Tongue (tissue), 2 donors: ENCODE data around the gene HK1. TPM values are rescaled to one million over a fixed set of nuclear protein-coding genes. Genes with fewer than 3 reads are reported as not detected.
"Not testable (repeated sequence)": the region's sequence is repeated elsewhere in the genome, so short reads cannot be mapped to it uniquely, and the experiment has no call there.

Experiments used
- DNase-seq: peaks from one replicate; pipeline ENCODE4 v3.0.0-alpha.2; 2015
- total RNA-seq: library from RNA; depleted of rRNA; stranded (reverse); fragments of >200 nt; gene quantifications from one replicate; pipeline ENCODE4 v1.2.3, GENCODE V29; 2014

The HK1 gene
- total RNA-seq, 1 donor from 2014 or later = 82.1 TPM

GRCh38 chr10:69425041-69425440, 146.7 kb downstream of the HK1 start:
- DNase-seq = no peak

GRCh38 chr10:69425511-69426298, 147.4 kb downstream of the HK1 start:
- no peak for DNase-seq

GRCh38 chr10:69426376-69426727, 148.1 kb downstream of the HK1 start:
- DNase-seq = no peak

GRCh38 chr10:69428165-69428564, 149.9 kb downstream of the HK1 start:
- DNase-seq = no peak

GRCh38 chr10:69434169-69434568, 155.9 kb downstream of the HK1 start:
- DNase-seq = no peak

GRCh38 chr10:69434926-69435325, 156.6 kb downstream of the HK1 start:
- no peak for DNase-seq

GRCh38 chr10:69435966-69436520, 157.7 kb downstream of the HK1 start:
- DNase-seq = peak; percentile 84

- DNase-seq = no peak
Measured at GRCh38 chr10:69437321-69438259, 159.3 kb downstream of the HK1 start.

GRCh38 chr10:69438536-69439349, 160.4 kb downstream of the HK1 start:
- peak; percentile 47 for DNase-seq

- peak; percentile 92 for DNase-seq
Measured at GRCh38 chr10:69439350-69439739, 161.0 kb downstream of the HK1 start.

- DNase-seq = no peak
Measured at GRCh38 chr10:69439813-69440506, 161.7 kb downstream of the HK1 start.

- DNase-seq = no peak
Measured at GRCh38 chr10:69443354-69443753, 165.1 kb downstream of the HK1 start.

- DNase-seq = no peak
Measured at GRCh38 chr10:69445041-69445440, 166.7 kb downstream of the HK1 start.

GRCh38 chr10:69446229-69446628, 167.9 kb downstream of the HK1 start:
- DNase-seq = no peak

GRCh38 chr10:69446650-69447151, 168.4 kb downstream of the HK1 start:
- no peak for DNase-seq

- DNase-seq = peak; percentile 56
Measured at GRCh38 chr10:69449841-69450240, 171.5 kb downstream of the HK1 start.

GRCh38 chr10:69450395-69450794, 172.1 kb downstream of the HK1 start:
- not testable (repeated sequence) for DNase-seq

- peak; percentile 95 for DNase-seq
Measured at GRCh38 chr10:69451209-69451783, 173.0 kb downstream of the HK1 start, which contains the start of gene TSPAN15. TSPAN15 (plus strand) TSS chr10:69451465; CDS start chr10:69451595, 130 bp downstream.
